Neuronal stem cell (in vitro differentiated cells): ENCODE data around the gene MEGF9. TPM values are rescaled to one million over a fixed set of nuclear protein-coding genes. Genes with fewer than 3 reads are reported as not detected.

Source experiments
- DNase-seq: peaks from one replicate; pipeline ENCODE4 v3.0.0-alpha.2; 2013; ENCODE audit warnings: low spot score
- H2AFZ ChIP-seq: one replicate; pipeline ENCODE4 v1.6.1; 2013; ENCODE audit warnings: mild to moderate bottlenecking, low read length, inconsistent platforms
- H2AK5ac ChIP-seq: 2 replicates; pipeline ENCODE4 v1.6.1; 2013; ENCODE audit warnings: low read depth, mild to moderate bottlenecking, inconsistent platforms, low read length, moderate library complexity, mixed read lengths
- H2BK120ac ChIP-seq: 2 replicates; pipeline ENCODE4 v1.6.1; 2013; ENCODE audit warnings: low read depth, mild to moderate bottlenecking, inconsistent platforms, low read length, moderate library complexity, mixed read lengths
- H2BK12ac ChIP-seq: one replicate; pipeline ENCODE4 v1.6.1; 2013; ENCODE audit warnings: low read length, inconsistent platforms
- H2BK15ac ChIP-seq: 2 replicates; pipeline ENCODE4 v1.6.1; 2013; ENCODE audit warnings: mild to moderate bottlenecking, low read length, inconsistent platforms, mixed read lengths
- H2BK5ac ChIP-seq: one replicate; pipeline ENCODE4 v1.6.1; 2013; ENCODE audit warnings: inconsistent platforms, mild to moderate bottlenecking, low read length, moderate library complexity
- H3K14ac ChIP-seq: one replicate; pipeline ENCODE4 v1.6.1; 2013; ENCODE audit warnings: low read length, inconsistent platforms
- H3K18ac ChIP-seq: 2 replicates; pipeline ENCODE4 v1.6.1; 2013; ENCODE audit warnings: low read length, inconsistent platforms
- H3K23ac ChIP-seq: 2 replicates; pipeline ENCODE4 v1.6.1; 2013; ENCODE audit warnings: low read depth, mild to moderate bottlenecking, mixed read lengths, low read length, inconsistent platforms; ENCODE audit not compliant: poor library complexity
- H3K27ac ChIP-seq: replicated peaks from 3 replicates; pipeline ENCODE4 v1.5.1; 2013; ENCODE audit warnings: low read length, inconsistent platforms
- H3K27me3 ChIP-seq, 3 experiments: 2 replicates each; pipeline ENCODE4 v1.6.1; 2013; ENCODE audit warnings: low read length in 3 of 3, mild to moderate bottlenecking in 2 of 3, inconsistent platforms in 1 of 3, low read depth in 1 of 3, mixed read lengths in 1 of 3, moderate library complexity in 1 of 3; ENCODE audit not compliant: control insufficient read depth in 3 of 3, insufficient read depth in 3 of 3
- H3K36me3 ChIP-seq, 2 donors: replicated peaks in 1 of 2; 2 replicates each; pipeline ENCODE4 v1.6.1; 2013; ENCODE audit warnings: low read length in 2 of 2; ENCODE audit not compliant: control insufficient read depth in 2 of 2, insufficient read depth in 2 of 2
- H3K4ac ChIP-seq: 2 replicates; pipeline ENCODE4 v1.6.1; 2013; ENCODE audit warnings: inconsistent platforms, mild to moderate bottlenecking, low read length, moderate library complexity
- H3K4me1 ChIP-seq, 2 donors: 1 replicate in 1 of 2; 2 replicates in 1 of 2; pipeline ENCODE4 v1.6.1; 2013; ENCODE audit warnings: low read length in 2 of 2, low read depth in 1 of 2; ENCODE audit not compliant: control insufficient read depth in 2 of 2, insufficient read depth in 1 of 2
- H3K4me2 ChIP-seq: one replicate; pipeline ENCODE4 v1.6.1; 2013; ENCODE audit warnings: mild to moderate bottlenecking, low read length, inconsistent platforms; ENCODE audit not compliant: insufficient read depth, poor library complexity, severe bottlenecking
- H3K4me3 ChIP-seq, 2 donors: 2 replicates each; pipeline ENCODE4 v1.5.1; 2013; ENCODE audit warnings: low read length in 2 of 2, mild to moderate bottlenecking in 2 of 2, inconsistent platforms in 1 of 2, moderate library complexity in 1 of 2
- H3K79me1 ChIP-seq: one replicate; pipeline ENCODE4 v1.6.1; 2013; ENCODE audit warnings: low read depth, mild to moderate bottlenecking, inconsistent platforms, low read length, moderate library complexity
- H3K9ac ChIP-seq: one replicate; pipeline ENCODE4 v1.6.1; 2013; ENCODE audit warnings: mild to moderate bottlenecking, low read depth, low read length, inconsistent platforms; ENCODE audit not compliant: poor library complexity
- H3K9me3 ChIP-seq, 2 donors: replicated peaks in 1 of 2; 2 replicates each; pipeline versions ENCODE3 to v1.6.1; 2013; ENCODE audit warnings: low read length in 2 of 2, mild to moderate bottlenecking in 2 of 2, inconsistent platforms in 1 of 2, low read depth in 1 of 2, mixed read lengths in 1 of 2, moderate library complexity in 1 of 2; ENCODE audit not compliant: control insufficient read depth in 2 of 2, insufficient read depth in 1 of 2
- H4K8ac ChIP-seq: one replicate; pipeline ENCODE4 v1.6.1; 2013; ENCODE audit warnings: low read depth, mild to moderate bottlenecking, inconsistent platforms, low read length, moderate library complexity
- H4K91ac ChIP-seq: one replicate; pipeline ENCODE4 v1.6.1; 2013; ENCODE audit warnings: low read length, low read depth, mild to moderate bottlenecking, inconsistent platforms; ENCODE audit not compliant: poor library complexity
- WGBS, 2 donors: extraction: QIAGEN DNeasy Blood & Tissue Kit; methylation state at CpG; one replicate each; pipeline ENCODE4 v1.1.7; 2013; ENCODE audit warnings: missing lambda C conversion rate in 2 of 2, mixed read lengths in 1 of 2; ENCODE audit not compliant: insufficient read length in 2 of 2, insufficient replicate concordance in 1 of 2; ENCODE audit errors: extremely low coverage in 2 of 2; 5-methylcytosine and 5-hydroxymethylcytosine counted together
- polyA plus RNA-seq, 2 experiments: library from polyadenylated mRNA; stranded (reverse); fragments of 200-250 nt; gene quantifications; one replicate each; pipeline ENCODE4 v1.2.3, GENCODE V29; 2013

The MEGF9 gene
- polyA plus RNA-seq (2013, experiment 1 of 2) = 6.0 TPM
- 5.9 TPM for polyA plus RNA-seq (2013, experiment 2 of 2)

- H3K4me3 ChIP-seq = peak within 1 kb of the TSS; percentile 70 to 89
- H3K79me1 ChIP-seq = peaks cover 10% of the 10 kb centered on the region
- peak within 1 kb of the TSS; percentile 92 for H2BK5ac ChIP-seq
- peak within 1 kb of the TSS; percentile 95 for H2AFZ ChIP-seq
- peaks cover 13 to 14% of the 10 kb centered on the region in 2 donors for H3K4me1 ChIP-seq
- H4K91ac ChIP-seq = peak within 1 kb of the TSS; percentile 60
- H3K36me3 ChIP-seq = peaks cover 0 to 4% of the 10 kb centered on the region in 2 donors
- no peaks in the 10 kb centered on the region for H3K27me3 ChIP-seq
- no CpG with 5 or more reads among the region's 102 CpGs for WGBS, 2 donors
- H3K27ac ChIP-seq = peak within 1 kb of the TSS; percentile 55
- peak within 1 kb of the TSS; percentile 92 for H3K9ac ChIP-seq
- peak within 1 kb of the TSS; percentile 94 for H3K14ac ChIP-seq
- peak within 1 kb of the TSS; percentile 92 for H4K8ac ChIP-seq
- H3K23ac ChIP-seq = peak within 1 kb of the TSS; percentile 90
- H2BK15ac ChIP-seq = peak within 1 kb of the TSS; percentile 98
- H2BK12ac ChIP-seq = peak within 1 kb of the TSS; percentile 91
- DNase-seq = peak; percentile 96
- H2BK120ac ChIP-seq = peak within 1 kb of the TSS; percentile 65
- H3K4me2 ChIP-seq = peak within 1 kb of the TSS; percentile 85
- peak within 1 kb of the TSS; percentile 99 for H2AK5ac ChIP-seq
- peak within 1 kb of the TSS; percentile 99 for H3K18ac ChIP-seq
- peak within 1 kb of the TSS; percentile 98 for H3K4ac ChIP-seq
- peaks cover 0 to 2% of the 10 kb centered on the region in 2 donors for H3K9me3 ChIP-seq
Observed at GRCh38 chr9:120714088-120714845, at the start of gene MEGF9. Gene MEGF9 (minus strand): TSS chr9:120714470. CDS start chr9:120714358, 112 bp downstream.

- Histone ChIP-seq H3K36me3 (peaks cover 14 to 90% of the 10 kb centered on the region in 2 donors), H3K9ac (no peak overlapping the region), H3K4me1 (peaks cover 0 to under 1% of the 10 kb centered on the region in 2 donors), H4K8ac (no peak overlapping the region), H2BK120ac (no peak overlapping the region), H3K79me1 (no peaks in the 10 kb centered on the region), H3K27me3 (no peaks in the 10 kb centered on the region), H2AK5ac (no peak overlapping the region), H3K23ac (no peak overlapping the region), H3K18ac (no peak overlapping the region), H2BK12ac (no peak overlapping the region), H3K4me2 (no peak overlapping the region), H4K91ac (no peak overlapping the region), H2AFZ (no peak overlapping the region), H2BK15ac (no peak overlapping the region), H3K27ac (no peak overlapping the region), H3K9me3 (no peaks in the 10 kb centered on the region), H3K14ac (no peak overlapping the region), H3K4me3 (no peak overlapping the region), H2BK5ac (no peak overlapping the region), H3K4ac (no peak overlapping the region)
- no CpG with 5 or more reads among the region's 2 CpGs for WGBS, 2 donors
- no peak for DNase-seq
Observed at GRCh38 chr9:120761006-120761405, 46.7 kb upstream of the MEGF9 start.

GRCh38 chr9:120759755-120760400 is 45.6 kb upstream of the MEGF9 start:
- no peak overlapping the region for H3K9ac ChIP-seq
- peaks cover 14 to 81% of the 10 kb centered on the region in 2 donors for H3K36me3 ChIP-seq

GRCh38 chr9:120758544-120758943 is 44.3 kb upstream of the MEGF9 start:
- no peak overlapping the region for H2AK5ac ChIP-seq
- H4K8ac ChIP-seq = no peak overlapping the region
- no peak overlapping the region for H2BK120ac ChIP-seq
- H3K4me2 ChIP-seq = no peak overlapping the region
- H3K4ac ChIP-seq = no peak overlapping the region
- H3K18ac ChIP-seq = no peak overlapping the region
- no peak overlapping the region for H3K27ac ChIP-seq
- no peak overlapping the region for H4K91ac ChIP-seq
- no peak overlapping the region for H3K23ac ChIP-seq
- H3K14ac ChIP-seq = no peak overlapping the region
- H3K36me3 ChIP-seq = peaks cover 8 to 67% of the 10 kb centered on the region in 2 donors
- H3K9me3 ChIP-seq = no peaks in the 10 kb centered on the region
- DNase-seq = no peak
- no peaks in the 10 kb centered on the region for H3K79me1 ChIP-seq
- H2AFZ ChIP-seq = no peak overlapping the region
- H2BK15ac ChIP-seq = no peak overlapping the region
- no CpG with 5 or more reads among the region's 3 CpGs for WGBS, 2 donors
- no peaks in the 10 kb centered on the region for H3K27me3 ChIP-seq
- no peaks in the 10 kb centered on the region for H3K4me1 ChIP-seq
- no peak overlapping the region for H2BK12ac ChIP-seq
- no peak overlapping the region for H2BK5ac ChIP-seq
- no peak overlapping the region for H3K4me3 ChIP-seq
- H3K9ac ChIP-seq = no peak overlapping the region

More at GRCh38 chr9:120759755-120760400, 45.6 kb upstream of the MEGF9 start:
- no CpG with 5 or more reads among the region's 9 CpGs for WGBS, 2 donors
- Histone ChIP-seq H3K4me1 (no peaks in the 10 kb centered on the region), H3K4ac (no peak overlapping the region), H4K91ac (no peak overlapping the region), H2BK12ac (no peak overlapping the region), H3K9me3 (no peaks in the 10 kb centered on the region), H3K27ac (no peak overlapping the region), H2AFZ (no peak overlapping the region), H2AK5ac (no peak overlapping the region), H3K79me1 (no peaks in the 10 kb centered on the region), H2BK15ac (no peak overlapping the region), H3K18ac (no peak overlapping the region), H2BK5ac (no peak overlapping the region), H3K27me3 (no peaks in the 10 kb centered on the region), H3K4me3 (no peak overlapping the region), H4K8ac (no peak overlapping the region), H2BK120ac (no peak overlapping the region), H3K4me2 (no peak overlapping the region), H3K23ac (no peak overlapping the region), H3K14ac (no peak overlapping the region)
- DNase-seq = no peak
